H9 (cell line): ENCODE results near the gene FBXL19. TPM values are rescaled to one million over a fixed set of nuclear protein-coding genes. Genes with fewer than 3 reads are reported as not detected.

ENCODE experiments used
- DNase-seq: peaks from one replicate; pipeline ENCODE4 v3.0.0-alpha.2; 2017
- H2AFZ ChIP-seq: one replicate; pipeline ENCODE4 v1.6.1; 2013; ENCODE audit warnings: mild to moderate bottlenecking, low read length, control low read depth, moderate library complexity
- H2AK5ac ChIP-seq: 2 replicates; pipeline ENCODE4 v1.6.1; 2013; ENCODE audit warnings: low read length, control low read depth, mixed read lengths; ENCODE audit not compliant: insufficient read length
- H2BK120ac ChIP-seq: one replicate; pipeline ENCODE4 v1.6.1; 2013; ENCODE audit warnings: low read depth, mild to moderate bottlenecking, low read length, control low read depth, inconsistent platforms; ENCODE audit not compliant: poor library complexity, severe bottlenecking
- H2BK12ac ChIP-seq: 2 replicates; pipeline ENCODE4 v1.6.1; 2013; ENCODE audit warnings: low read length, control low read depth, mixed read lengths, low read depth; ENCODE audit not compliant: insufficient read length
- H2BK15ac ChIP-seq: 2 replicates; pipeline ENCODE4 v1.6.1; 2013; ENCODE audit warnings: low read depth, low read length, control low read depth
- H2BK20ac ChIP-seq: one replicate; pipeline ENCODE4 v1.6.1; 2013; ENCODE audit warnings: low read depth, mild to moderate bottlenecking, low read length, control low read depth, inconsistent platforms; ENCODE audit not compliant: poor library complexity, severe bottlenecking
- H2BK5ac ChIP-seq: 2 replicates; pipeline ENCODE4 v1.6.1; 2013; ENCODE audit warnings: low read length, control low read depth, mixed read lengths; ENCODE audit not compliant: insufficient read length
- H3K14ac ChIP-seq: 2 replicates; pipeline ENCODE4 v1.6.1; 2013; ENCODE audit warnings: low read length, control low read depth; ENCODE audit not compliant: insufficient read depth
- H3K18ac ChIP-seq: 2 replicates; pipeline ENCODE4 v1.6.1; 2013; ENCODE audit warnings: low read depth, mild to moderate bottlenecking, mixed read lengths, low read length, control low read depth; ENCODE audit not compliant: insufficient read length
- H3K23ac ChIP-seq: 2 replicates; pipeline ENCODE4 v1.6.1; 2013; ENCODE audit warnings: low read length, control low read depth, mixed read lengths, low read depth; ENCODE audit not compliant: insufficient read length
- H3K23me2 ChIP-seq: 2 replicates; pipeline ENCODE4 v1.6.1; 2013; ENCODE audit warnings: low read depth, mild to moderate bottlenecking, mixed read lengths, low read length, control low read depth; ENCODE audit not compliant: insufficient read length, poor library complexity, severe bottlenecking
- H3K27ac ChIP-seq: 2 replicates; pipeline ENCODE4 v1.5.1; 2013; ENCODE audit warnings: low read length, control low read depth, mixed read lengths, low read depth; ENCODE audit not compliant: insufficient read length
- H3K27me3 ChIP-seq: 2 replicates; pipeline ENCODE4 v1.6.1; 2013; ENCODE audit warnings: low read length, control low read depth, inconsistent platforms; ENCODE audit not compliant: insufficient read depth
- H3K4ac ChIP-seq: 2 replicates; pipeline ENCODE4 v1.6.1; 2013; ENCODE audit warnings: low read depth, mild to moderate bottlenecking, control low read depth, inconsistent platforms, low read length, moderate library complexity
- H3K4me1 ChIP-seq: 2 replicates; pipeline ENCODE4 v1.6.1; 2013; ENCODE audit warnings: low read length, control low read depth, inconsistent platforms; ENCODE audit not compliant: insufficient read depth
- H3K4me2 ChIP-seq: 2 replicates; pipeline ENCODE4 v1.6.1; 2013; ENCODE audit warnings: low read length, control low read depth, mixed read lengths; ENCODE audit not compliant: insufficient read length, insufficient read depth
- H3K56ac ChIP-seq: 2 replicates; pipeline ENCODE4 v1.6.1; 2013; ENCODE audit warnings: low read depth, mild to moderate bottlenecking, mixed read lengths, low read length, control low read depth; ENCODE audit not compliant: insufficient read length
- H3K79me1 ChIP-seq: 2 replicates; pipeline ENCODE4 v1.6.1; 2013; ENCODE audit warnings: low read depth, mild to moderate bottlenecking, moderate library complexity, low read length, control low read depth, inconsistent platforms; ENCODE audit not compliant: insufficient read depth, poor library complexity, severe bottlenecking
- H3K79me2 ChIP-seq: 2 replicates; pipeline ENCODE4 v1.6.1; 2013; ENCODE audit warnings: low read length, control low read depth, inconsistent platforms; ENCODE audit not compliant: insufficient read depth
- H3K9ac ChIP-seq: 2 replicates; pipeline ENCODE4 v1.6.1; 2013; ENCODE audit warnings: low read length, control low read depth, mixed read lengths; ENCODE audit not compliant: insufficient read length; ENCODE audit errors: extremely low read depth
- H3K9me3 ChIP-seq: one replicate; pipeline ENCODE4 v1.6.1; 2013; ENCODE audit warnings: low read depth, low read length, inconsistent platforms; ENCODE audit not compliant: control insufficient read depth
- H3T11ph ChIP-seq: one replicate; pipeline ENCODE4 v1.6.1; 2013; ENCODE audit warnings: mild to moderate bottlenecking, low read length, control low read depth, inconsistent platforms
- H4K20me1 ChIP-seq: one replicate; pipeline ENCODE4 v1.6.1; 2013; ENCODE audit not compliant: control insufficient read depth, insufficient read length, insufficient read depth
- H4K5ac ChIP-seq: 2 replicates; pipeline ENCODE4 v1.6.1; 2013; ENCODE audit warnings: low read depth, mild to moderate bottlenecking, mixed read lengths, low read length, control low read depth; ENCODE audit not compliant: insufficient read length
- H4K8ac ChIP-seq: replicated peaks from 2 replicates; pipeline ENCODE4 v1.6.1; 2013; ENCODE audit warnings: low read length, control low read depth, mixed read lengths, low read depth; ENCODE audit not compliant: insufficient read length
- H4K91ac ChIP-seq: 2 replicates; pipeline ENCODE4 v1.6.1; 2013; ENCODE audit warnings: low read depth, mild to moderate bottlenecking, moderate library complexity, mixed read lengths, low read length, control low read depth; ENCODE audit not compliant: insufficient read length
- H3K27ac Mint-ChIP-seq, 3 experiments: 2 replicates in 2 of 3; 3 replicates in 1 of 3; pipeline ENCODE4 v1.8.0; 2020 to 2021; ENCODE audit warnings: mixed read lengths in 3 of 3, mild to moderate bottlenecking in 1 of 3, moderate library complexity in 1 of 3
- H3K27me3 Mint-ChIP-seq: 2 replicates; pipeline ENCODE4 v1.8.0; 2021; ENCODE audit warnings: low read depth, mild to moderate bottlenecking, moderate library complexity, mixed read lengths
- H3K36me3 Mint-ChIP-seq, 3 experiments: 2 replicates in 2 of 3; 3 replicates in 1 of 3; pipeline ENCODE4 v1.8.0; 2020 to 2021; ENCODE audit warnings: low read depth in 3 of 3, mixed read lengths in 3 of 3; ENCODE audit not compliant: insufficient read depth in 1 of 3
- H3K4me1 Mint-ChIP-seq, 2 experiments: 2 replicates each; pipeline ENCODE4 v1.8.0; 2020; ENCODE audit warnings: mixed read lengths in 2 of 2
- H3K4me3 Mint-ChIP-seq, 2 experiments: 2 replicates in 1 of 2; 3 replicates in 1 of 2; pipeline ENCODE4 v1.8.0; 2020 to 2021; ENCODE audit warnings: mild to moderate bottlenecking in 2 of 2, mixed read lengths in 2 of 2, moderate library complexity in 1 of 2
- H3K9me3 Mint-ChIP-seq, 2 experiments: 2 replicates in 1 of 2; 3 replicates in 1 of 2; pipeline ENCODE4 v1.8.0; 2020; ENCODE audit warnings: mild to moderate bottlenecking in 2 of 2, mixed read lengths in 2 of 2, moderate library complexity in 1 of 2
- WGBS: extraction: QIAGEN DNeasy Blood & Tissue Kit; methylation state at CpG from one replicate; pipeline ENCODE4 v1.1.7; 2013; ENCODE audit warnings: missing lambda C conversion rate, low lambda C conversion rate, mixed read lengths; ENCODE audit not compliant: insufficient read length; ENCODE audit errors: extremely low coverage; 5-methylcytosine and 5-hydroxymethylcytosine counted together
- total RNA-seq: library from RNA; stranded (reverse); gene quantifications from 2 replicates; pipeline ENCODE4 v1.2.1, GENCODE V29; 2021
- TF ChIP-seq, protein P1 (sequence below): fragments of 200-600 bp; sonication (generic); conservative IDR thresholded peaks from 3 replicates; pipeline ENCODE4 v1.8.0; 2021; ENCODE audit warnings: antibody characterized with exemption, mild to moderate bottlenecking

Gene FBXL19
- total RNA-seq, 1 experiment from 2014 or later = 66.8 TPM

DNA sequence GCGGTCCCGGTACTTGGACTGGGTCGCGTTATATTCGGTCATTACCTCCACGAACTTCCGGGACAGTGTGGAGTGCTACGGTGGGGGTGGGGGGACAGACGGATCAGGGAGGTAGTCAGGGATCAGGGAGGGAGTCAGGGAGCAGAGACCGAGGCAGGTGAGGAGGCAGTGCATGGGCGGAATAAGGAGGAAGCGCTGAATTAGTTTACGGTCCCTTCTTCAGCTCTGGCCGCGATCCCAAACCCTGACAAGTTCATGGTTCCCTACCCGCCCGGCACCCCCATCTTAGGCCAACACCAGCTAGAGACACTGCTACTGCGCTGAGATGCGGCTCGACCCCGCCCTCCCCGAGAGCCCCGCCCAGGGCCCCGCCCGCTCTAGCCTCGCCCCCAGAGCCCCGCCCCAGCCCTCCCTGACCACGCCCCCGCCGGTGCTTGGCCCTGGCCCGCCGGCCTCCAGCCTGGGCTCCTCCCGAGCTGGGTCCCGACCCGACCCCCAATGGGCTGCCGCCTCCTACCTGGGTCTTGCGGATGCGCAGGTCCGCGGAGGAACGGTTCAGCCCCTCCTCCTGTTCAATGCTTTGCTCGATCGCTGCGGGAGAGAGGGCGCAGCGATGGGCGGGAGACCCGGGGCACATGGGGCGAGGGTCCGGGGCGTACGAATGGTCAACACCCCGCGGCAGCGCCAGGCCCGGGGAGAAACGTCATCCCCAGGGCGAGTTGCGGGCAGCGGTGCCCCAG, 73.8 kb downstream of the FBXL19 start:
- Histone ChIP-seq H2BK12ac (no peak overlapping the region), H2AK5ac (no peak overlapping the region), H3K79me2 (no peaks in the 10 kb centered on the region), H4K8ac (no peak overlapping the region), H3K27me3 (no peaks in the 10 kb centered on the region), H3K4ac (no peak overlapping the region), H3K9ac (peak overlapping the region; percentile 21), H2BK20ac (no peak overlapping the region), H4K91ac (no peak overlapping the region), H3K4me2 (peak overlapping the region; percentile 59), H4K20me1 (no peaks in the 10 kb centered on the region), H3K23ac (no peak overlapping the region), H3K56ac (no peak overlapping the region), H3T11ph (no peak overlapping the region), H2BK120ac (no peak overlapping the region), H2BK15ac (no peak overlapping the region), H2BK5ac (no peak overlapping the region), H3K14ac (peak overlapping the region; percentile 47; the same call in 1 of the 2 replicates), H3K27ac (no peak overlapping the region), H3K18ac (peak overlapping the region; percentile 31), H3K9me3 (no peaks in the 10 kb centered on the region), H3K79me1 (no peaks in the 10 kb centered on the region), H2AFZ (no peak overlapping the region), H3K4me1 (no peaks in the 10 kb centered on the region), H3K23me2 (peaks cover 12% of the 10 kb centered on the region), H4K5ac (no peak overlapping the region)
- WGBS = no CpG with 5 or more reads among the region's 60 CpGs
- peak; percentile 92 for DNase-seq
- peaks cover 10% of the 10 kb centered on the region; the same call in 1 of the 2 replicates for H3K27me3 Mint-ChIP-seq
- H3K36me3 Mint-ChIP-seq = peaks cover 0 to 3% (median 2%) of the 10 kb centered on the region in 3 experiments; a peak in 2 of 7 replicates
- no peaks in the 10 kb centered on the region for H3K9me3 Mint-ChIP-seq
- H3K27ac Mint-ChIP-seq = peak overlapping the region in 2 of 3 experiments; percentile 39 to 83; a peak in 3 of 7 replicates
- peaks cover 16 to 20% of the 10 kb centered on the region in 2 experiments for H3K4me1 Mint-ChIP-seq
- peak overlapping the region; percentile 76 to 85 for H3K4me3 Mint-ChIP-seq
- TF ChIP-seq, protein P1, sequence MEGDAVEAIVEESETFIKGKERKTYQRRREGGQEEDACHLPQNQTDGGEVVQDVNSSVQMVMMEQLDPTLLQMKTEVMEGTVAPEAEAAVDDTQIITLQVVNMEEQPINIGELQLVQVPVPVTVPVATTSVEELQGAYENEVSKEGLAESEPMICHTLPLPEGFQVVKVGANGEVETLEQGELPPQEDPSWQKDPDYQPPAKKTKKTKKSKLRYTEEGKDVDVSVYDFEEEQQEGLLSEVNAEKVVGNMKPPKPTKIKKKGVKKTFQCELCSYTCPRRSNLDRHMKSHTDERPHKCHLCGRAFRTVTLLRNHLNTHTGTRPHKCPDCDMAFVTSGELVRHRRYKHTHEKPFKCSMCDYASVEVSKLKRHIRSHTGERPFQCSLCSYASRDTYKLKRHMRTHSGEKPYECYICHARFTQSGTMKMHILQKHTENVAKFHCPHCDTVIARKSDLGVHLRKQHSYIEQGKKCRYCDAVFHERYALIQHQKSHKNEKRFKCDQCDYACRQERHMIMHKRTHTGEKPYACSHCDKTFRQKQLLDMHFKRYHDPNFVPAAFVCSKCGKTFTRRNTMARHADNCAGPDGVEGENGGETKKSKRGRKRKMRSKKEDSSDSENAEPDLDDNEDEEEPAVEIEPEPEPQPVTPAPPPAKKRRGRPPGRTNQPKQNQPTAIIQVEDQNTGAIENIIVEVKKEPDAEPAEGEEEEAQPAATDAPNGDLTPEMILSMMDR = peak; percentile 14; the same call in 1 of the 3 replicates
